SHP77 treated with DMSO at 0.1 percent for 48 hours (cell line): ENCODE measurements around the gene TPD52L1.
A peak's percentile ranks its signal among the peaks of the same experiment; 100 is the strongest.

ENCODE experiments used
- DNase-seq: peaks from one replicate; lab custom pipeline; 2025; lab: John Stamatoyannopoulos, UW

TPD52L1 gene

GRCh38 chr6:125307150-125307838 is 153.7 kb downstream of the TPD52L1 start:
- no peak for DNase-seq

GRCh38 chr6:125307964-125308615 is 154.5 kb downstream of the TPD52L1 start:
- DNase-seq: no peak

DNA sequence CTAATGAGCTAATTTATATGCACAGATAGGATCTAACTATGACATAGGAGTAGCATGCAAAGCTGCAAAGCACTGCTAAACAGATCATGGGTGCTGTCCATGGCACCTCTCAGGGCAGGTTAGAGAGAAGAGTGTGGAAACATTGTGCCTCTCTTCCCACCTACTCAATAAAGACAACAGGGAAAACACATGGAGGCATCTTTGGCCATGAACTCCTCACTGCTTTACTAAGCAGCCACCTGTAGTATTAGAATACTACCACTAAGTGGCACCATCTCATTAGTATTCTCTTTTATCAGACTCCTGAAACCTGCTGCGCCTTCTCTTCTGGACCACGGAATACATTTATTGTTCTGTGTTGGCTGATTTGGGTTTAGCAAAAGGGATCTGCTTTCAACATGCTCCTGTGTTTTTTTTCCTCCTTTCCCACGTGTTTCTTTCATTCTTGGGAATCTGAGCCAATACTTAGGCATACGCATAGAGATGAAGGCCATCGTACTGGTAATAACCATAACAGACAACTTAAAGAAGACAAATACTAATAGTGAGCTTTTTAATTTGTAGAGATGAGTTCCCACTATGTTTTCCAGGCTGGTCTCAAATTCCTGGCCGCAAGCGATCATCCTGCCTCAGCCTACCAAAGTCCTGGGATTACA is 157.5 kb downstream of the TPD52L1 start:
- peak; percentile 77 for DNase-seq

- DNase-seq: no peak
Observed at GRCh38 chr6:125312478-125312877, 158.9 kb downstream of the TPD52L1 start.

- DNase-seq: no peak
Observed at GRCh38 chr6:125312950-125313349, 159.4 kb downstream of the TPD52L1 start.
